WTC11 (cell line): Measurements from ENCODE around the gene PPP4R4. TPM values are rescaled to one million over a fixed set of nuclear protein-coding genes. Genes with fewer than 3 reads are reported as not detected.

Source experiments
- ATAC-seq: fragments of 200-7000 bp; cut with Tn5 transposase; 2 replicates; pipeline ENCODE4 v1.10.0; 2021; ENCODE audit warnings: mild to moderate bottlenecking, moderate library complexity
- CTCF ChIA-PET: fragments of 300-600 bp; sonication (Branson Sonifier 250); formaldehyde crosslinking; loops from one replicate; lab custom pipeline; 2021; ENCODE audit warnings: antibody characterized with exemption; lab: Charles Lee
- POLR2A ChIA-PET: fragments of 350-600 bp; sonication (Branson Sonifier 250); formaldehyde crosslinking; loops from one replicate; lab custom pipeline; 2021; ENCODE audit warnings: antibody characterized with exemption; lab: Charles Lee
- DNase-seq: peaks from one replicate; pipeline ENCODE4 v3.0.0; 2021; ENCODE audit warnings: low spot score
- H3K27ac Mint-ChIP-seq: 2 replicates; pipeline ENCODE4 v1.8.0; 2021; ENCODE audit warnings: mixed read lengths
- H3K27me3 Mint-ChIP-seq: 2 replicates; pipeline ENCODE4 v1.8.0; 2021; ENCODE audit warnings: low read depth, mild to moderate bottlenecking, moderate library complexity, mixed read lengths
- H3K36me3 Mint-ChIP-seq: 2 replicates; pipeline ENCODE4 v1.8.0; 2021; ENCODE audit warnings: mixed read lengths
- H3K4me1 Mint-ChIP-seq: 2 replicates; pipeline ENCODE4 v1.8.0; 2022; ENCODE audit warnings: mixed read lengths
- H3K4me3 Mint-ChIP-seq: 2 replicates; pipeline ENCODE4 v1.8.0; 2021; ENCODE audit warnings: mild to moderate bottlenecking, moderate library complexity, mixed read lengths
- H3K9me3 Mint-ChIP-seq: 2 replicates; pipeline ENCODE4 v1.8.0; 2021; ENCODE audit warnings: mixed read lengths
- ELF4 ChIP-seq: sonication (generic); formaldehyde crosslinking; IDR thresholded peaks from 2 replicates; pipeline ENCODE4 v1.8.1; 2022; ENCODE audit warnings: low read depth, mild to moderate bottlenecking, moderate library complexity, missing genetic modification reagents
- ETV6 ChIP-seq: sonication (generic); formaldehyde crosslinking; IDR thresholded peaks from 2 replicates; pipeline ENCODE4 v1.8.1; 2022; ENCODE audit warnings: mild to moderate bottlenecking, missing genetic modification reagents
- KAT7 ChIP-seq: sonication (generic); formaldehyde crosslinking; IDR thresholded peaks from 2 replicates; pipeline ENCODE4 v1.8.1; 2023; ENCODE audit warnings: missing genetic modification reagents, mild to moderate bottlenecking, borderline replicate concordance
- NR3C1 ChIP-seq: sonication (generic); formaldehyde crosslinking; conservative IDR thresholded peaks from 2 replicates; pipeline ENCODE4 v1.8.1; 2023; ENCODE audit warnings: low read depth, mild to moderate bottlenecking, missing genetic modification reagents
- OVOL2 ChIP-seq: fragments of 250-450 bp; sonication (Bioruptor Pico); IDR thresholded peaks from 2 replicates; pipeline ENCODE4 v1.9.0; 2021; ENCODE audit warnings: mild to moderate bottlenecking, borderline replicate concordance
- TCF7 ChIP-seq: sonication (generic); formaldehyde crosslinking; IDR thresholded peaks from 2 replicates; pipeline ENCODE4 v1.8.0; 2022; ENCODE audit warnings: mild to moderate bottlenecking, low read depth, missing genetic modification reagents, moderate library complexity
- TEAD1 ChIP-seq: sonication (generic); formaldehyde crosslinking; IDR thresholded peaks from 2 replicates; pipeline ENCODE4 v1.8.0; 2022; ENCODE audit warnings: mild to moderate bottlenecking, missing genetic modification reagents
- ZNF121 ChIP-seq: sonication (generic); formaldehyde crosslinking; IDR thresholded peaks from 2 replicates; pipeline ENCODE4 v1.8.0; 2023; ENCODE audit warnings: missing genetic modification reagents
- total RNA-seq: library from RNA; stranded (reverse); gene quantifications from 3 replicates; pipeline ENCODE4 v1.2.3, GENCODE V29; 2021
- TF ChIP-seq, protein P1 (sequence below): sonication (generic); formaldehyde crosslinking; IDR thresholded peaks from 2 replicates; pipeline ENCODE4 v1.8.0; 2022; ENCODE audit warnings: missing genetic modification reagents
- TF ChIP-seq, protein P2 (sequence below): fragments of 250-450 bp; sonication (Bioruptor Pico); IDR thresholded peaks from 2 replicates; pipeline ENCODE4 v2.1.2; 2022; ENCODE audit warnings: mild to moderate bottlenecking, moderate library complexity
- TF ChIP-seq, protein P3 (sequence below): fragments of 250-450 bp; sonication (Bioruptor Pico); IDR thresholded peaks from 2 replicates; pipeline ENCODE4 v1.9.0; 2021; ENCODE audit warnings: mild to moderate bottlenecking
- TF ChIP-seq, protein P4 (sequence below): sonication (generic); formaldehyde crosslinking; IDR thresholded peaks from 2 replicates; pipeline ENCODE4 v1.8.1; 2022; ENCODE audit warnings: low read depth, mild to moderate bottlenecking, moderate library complexity, missing genetic modification reagents, borderline replicate concordance
- TF ChIP-seq, protein P5 (sequence below): fragments of 200-600 bp; IDR thresholded peaks from 2 replicates; pipeline ENCODE4 v1.8.0; 2022; ENCODE audit warnings: antibody characterized with exemption
- TF ChIP-seq, protein P6 (sequence below): sonication (generic); formaldehyde crosslinking; IDR thresholded peaks from 2 replicates; pipeline ENCODE4 v1.8.1; 2023; ENCODE audit warnings: mild to moderate bottlenecking, moderate library complexity, missing genetic modification reagents

Gene PPP4R4
- total RNA-seq, 1 experiment from 2014 or later, result 9.6 TPM

DNA sequence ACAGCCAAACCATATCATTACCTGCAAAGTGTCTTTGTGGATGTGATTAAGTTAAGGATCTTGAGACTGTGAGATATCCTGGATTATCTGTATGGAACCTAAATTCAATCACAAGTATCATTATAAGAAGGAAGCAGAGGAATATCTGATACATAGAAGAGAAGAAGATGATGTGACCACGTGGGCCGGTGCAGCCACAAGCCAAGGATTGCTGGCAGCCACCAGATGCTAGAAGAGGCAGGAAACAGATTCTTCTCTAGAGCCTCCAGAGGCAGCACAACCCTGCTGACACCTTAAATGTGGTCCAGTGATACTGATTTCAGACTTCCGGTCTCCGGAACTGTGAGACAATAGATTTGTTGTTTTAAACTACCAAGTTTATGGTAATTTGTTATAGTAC lies 38.6 kb upstream of the PPP4R4 start:
- no peak for DNase-seq
- H3K36me3 Mint-ChIP-seq, result peaks cover 13% of the 10 kb centered on the region
- TF ChIP-seq, protein P1, sequence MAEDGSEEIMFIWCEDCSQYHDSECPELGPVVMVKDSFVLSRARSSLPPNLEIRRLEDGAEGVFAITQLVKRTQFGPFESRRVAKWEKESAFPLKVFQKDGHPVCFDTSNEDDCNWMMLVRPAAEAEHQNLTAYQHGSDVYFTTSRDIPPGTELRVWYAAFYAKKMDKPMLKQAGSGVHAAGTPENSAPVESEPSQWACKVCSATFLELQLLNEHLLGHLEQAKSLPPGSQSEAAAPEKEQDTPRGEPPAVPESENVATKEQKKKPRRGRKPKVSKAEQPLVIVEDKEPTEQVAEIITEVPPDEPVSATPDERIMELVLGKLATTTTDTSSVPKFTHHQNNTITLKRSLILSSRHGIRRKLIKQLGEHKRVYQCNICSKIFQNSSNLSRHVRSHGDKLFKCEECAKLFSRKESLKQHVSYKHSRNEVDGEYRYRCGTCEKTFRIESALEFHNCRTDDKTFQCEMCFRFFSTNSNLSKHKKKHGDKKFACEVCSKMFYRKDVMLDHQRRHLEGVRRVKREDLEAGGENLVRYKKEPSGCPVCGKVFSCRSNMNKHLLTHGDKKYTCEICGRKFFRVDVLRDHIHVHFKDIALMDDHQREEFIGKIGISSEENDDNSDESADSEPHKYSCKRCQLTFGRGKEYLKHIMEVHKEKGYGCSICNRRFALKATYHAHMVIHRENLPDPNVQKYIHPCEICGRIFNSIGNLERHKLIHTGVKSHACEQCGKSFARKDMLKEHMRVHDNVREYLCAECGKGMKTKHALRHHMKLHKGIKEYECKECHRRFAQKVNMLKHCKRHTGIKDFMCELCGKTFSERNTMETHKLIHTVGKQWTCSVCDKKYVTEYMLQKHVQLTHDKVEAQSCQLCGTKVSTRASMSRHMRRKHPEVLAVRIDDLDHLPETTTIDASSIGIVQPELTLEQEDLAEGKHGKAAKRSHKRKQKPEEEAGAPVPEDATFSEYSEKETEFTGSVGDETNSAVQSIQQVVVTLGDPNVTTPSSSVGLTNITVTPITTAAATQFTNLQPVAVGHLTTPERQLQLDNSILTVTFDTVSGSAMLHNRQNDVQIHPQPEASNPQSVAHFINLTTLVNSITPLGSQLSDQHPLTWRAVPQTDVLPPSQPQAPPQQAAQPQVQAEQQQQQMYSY (CRISPR knock-in tag), result no peak
- TF ChIP-seq, protein P2, sequence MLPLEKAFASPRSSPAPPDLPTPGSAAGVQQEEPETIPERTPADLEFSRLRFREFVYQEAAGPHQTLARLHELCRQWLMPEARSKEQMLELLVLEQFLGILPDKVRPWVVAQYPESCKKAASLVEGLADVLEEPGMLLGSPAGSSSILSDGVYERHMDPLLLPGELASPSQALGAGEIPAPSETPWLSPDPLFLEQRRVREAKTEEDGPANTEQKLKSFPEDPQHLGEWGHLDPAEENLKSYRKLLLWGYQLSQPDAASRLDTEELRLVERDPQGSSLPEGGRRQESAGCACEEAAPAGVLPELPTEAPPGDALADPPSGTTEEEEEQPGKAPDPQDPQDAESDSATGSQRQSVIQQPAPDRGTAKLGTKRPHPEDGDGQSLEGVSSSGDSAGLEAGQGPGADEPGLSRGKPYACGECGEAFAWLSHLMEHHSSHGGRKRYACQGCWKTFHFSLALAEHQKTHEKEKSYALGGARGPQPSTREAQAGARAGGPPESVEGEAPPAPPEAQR (CRISPR knock-in tag), result no peak
- TF ChIP-seq TEAD1 (CRISPR knock-in tag) (no peak), ELF4 (CRISPR knock-in tag) (no peak), KAT7 (no peak), NR3C1 (CRISPR knock-in tag) (no peak), TCF7 (CRISPR knock-in tag) (no peak)
- TF ChIP-seq, protein P3, sequence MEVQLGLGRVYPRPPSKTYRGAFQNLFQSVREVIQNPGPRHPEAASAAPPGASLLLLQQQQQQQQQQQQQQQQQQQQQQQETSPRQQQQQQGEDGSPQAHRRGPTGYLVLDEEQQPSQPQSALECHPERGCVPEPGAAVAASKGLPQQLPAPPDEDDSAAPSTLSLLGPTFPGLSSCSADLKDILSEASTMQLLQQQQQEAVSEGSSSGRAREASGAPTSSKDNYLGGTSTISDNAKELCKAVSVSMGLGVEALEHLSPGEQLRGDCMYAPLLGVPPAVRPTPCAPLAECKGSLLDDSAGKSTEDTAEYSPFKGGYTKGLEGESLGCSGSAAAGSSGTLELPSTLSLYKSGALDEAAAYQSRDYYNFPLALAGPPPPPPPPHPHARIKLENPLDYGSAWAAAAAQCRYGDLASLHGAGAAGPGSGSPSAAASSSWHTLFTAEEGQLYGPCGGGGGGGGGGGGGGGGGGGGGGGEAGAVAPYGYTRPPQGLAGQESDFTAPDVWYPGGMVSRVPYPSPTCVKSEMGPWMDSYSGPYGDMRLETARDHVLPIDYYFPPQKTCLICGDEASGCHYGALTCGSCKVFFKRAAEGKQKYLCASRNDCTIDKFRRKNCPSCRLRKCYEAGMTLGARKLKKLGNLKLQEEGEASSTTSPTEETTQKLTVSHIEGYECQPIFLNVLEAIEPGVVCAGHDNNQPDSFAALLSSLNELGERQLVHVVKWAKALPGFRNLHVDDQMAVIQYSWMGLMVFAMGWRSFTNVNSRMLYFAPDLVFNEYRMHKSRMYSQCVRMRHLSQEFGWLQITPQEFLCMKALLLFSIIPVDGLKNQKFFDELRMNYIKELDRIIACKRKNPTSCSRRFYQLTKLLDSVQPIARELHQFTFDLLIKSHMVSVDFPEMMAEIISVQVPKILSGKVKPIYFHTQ, result no peak
- ATAC-seq, result no peak
- H3K27ac Mint-ChIP-seq, result no peak overlapping the region
- H3K27me3 Mint-ChIP-seq, result peaks cover 7% of the 10 kb centered on the region; the same call in 1 of the 2 replicates
- POLR2A ChIA-PET, result no interaction called here
- CTCF ChIA-PET, result no interaction called here
- H3K4me1 Mint-ChIP-seq, result peaks cover 20% of the 10 kb centered on the region
- H3K4me3 Mint-ChIP-seq, result no peak overlapping the region
- peaks cover 20% of the 10 kb centered on the region for H3K9me3 Mint-ChIP-seq

DNA sequence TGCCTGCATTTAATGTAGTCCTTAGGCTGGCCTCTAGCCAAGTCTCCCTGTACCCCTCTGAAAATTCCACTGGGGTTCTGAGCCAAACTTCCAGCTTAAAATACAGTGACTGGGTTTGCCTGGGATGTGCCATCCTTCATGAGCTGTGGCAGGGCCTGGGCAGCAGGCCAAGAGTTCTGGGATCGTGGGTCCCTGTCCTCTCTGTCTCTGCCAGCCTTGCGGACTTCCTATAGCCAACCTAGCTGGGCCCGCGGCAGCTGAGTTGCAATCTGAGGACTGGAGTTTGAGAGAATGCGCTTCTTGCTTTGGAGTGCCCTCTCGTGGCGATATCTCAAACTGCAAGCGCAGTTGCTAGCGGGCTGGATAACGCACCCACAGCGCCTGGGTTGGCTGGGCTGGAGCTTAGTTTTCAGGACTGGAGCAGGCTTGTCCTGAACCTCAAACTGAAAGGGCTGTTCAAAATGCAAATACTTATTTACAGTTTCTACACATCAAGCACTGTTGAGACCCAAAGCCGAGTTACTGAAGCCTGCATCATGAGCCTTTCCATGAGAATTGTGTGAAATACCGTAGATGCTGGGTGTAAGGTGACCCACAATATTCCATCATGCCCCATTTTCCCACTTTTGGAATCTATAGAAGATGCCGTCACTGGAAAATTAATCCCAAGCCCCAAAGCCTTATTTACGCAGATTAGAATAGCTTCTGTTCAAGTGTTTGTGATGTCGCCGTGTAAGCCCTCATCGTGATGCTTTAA lies 37.4 kb upstream of the PPP4R4 start:
- ChIA-PET POLR2A (interaction anchor here (0.6 to 1.3 kb wide), 3 partner anchors 38 to 197 kb away, joined by 3 to 5 read pairs (median 3); no protein-coding TSS in a partner anchor), CTCF (interaction anchor here (0.5 to 3.7 kb wide), 66 partner anchors 8 to 1025 kb away, joined by 3 to 76 read pairs (median 5); partner anchors contain the start of genes DDX24, IFI27, IFI27L1 and OTUB2)
- Mint-ChIP-seq H3K27me3 (peaks cover 7% of the 10 kb centered on the region; the same call in 1 of the 2 replicates), H3K4me3 (no peak overlapping the region), H3K27ac (no peak overlapping the region), H3K9me3 (peaks cover 20% of the 10 kb centered on the region), H3K4me1 (peaks cover 19% of the 10 kb centered on the region), H3K36me3 (peaks cover 13% of the 10 kb centered on the region)
- TF ChIP-seq, protein P4, sequence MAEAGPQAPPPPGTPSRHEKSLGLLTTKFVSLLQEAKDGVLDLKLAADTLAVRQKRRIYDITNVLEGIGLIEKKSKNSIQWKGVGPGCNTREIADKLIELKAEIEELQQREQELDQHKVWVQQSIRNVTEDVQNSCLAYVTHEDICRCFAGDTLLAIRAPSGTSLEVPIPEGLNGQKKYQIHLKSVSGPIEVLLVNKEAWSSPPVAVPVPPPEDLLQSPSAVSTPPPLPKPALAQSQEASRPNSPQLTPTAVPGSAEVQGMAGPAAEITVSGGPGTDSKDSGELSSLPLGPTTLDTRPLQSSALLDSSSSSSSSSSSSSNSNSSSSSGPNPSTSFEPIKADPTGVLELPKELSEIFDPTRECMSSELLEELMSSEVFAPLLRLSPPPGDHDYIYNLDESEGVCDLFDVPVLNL (CRISPR knock-in tag), result no peak
- TF ChIP-seq, protein P5, sequence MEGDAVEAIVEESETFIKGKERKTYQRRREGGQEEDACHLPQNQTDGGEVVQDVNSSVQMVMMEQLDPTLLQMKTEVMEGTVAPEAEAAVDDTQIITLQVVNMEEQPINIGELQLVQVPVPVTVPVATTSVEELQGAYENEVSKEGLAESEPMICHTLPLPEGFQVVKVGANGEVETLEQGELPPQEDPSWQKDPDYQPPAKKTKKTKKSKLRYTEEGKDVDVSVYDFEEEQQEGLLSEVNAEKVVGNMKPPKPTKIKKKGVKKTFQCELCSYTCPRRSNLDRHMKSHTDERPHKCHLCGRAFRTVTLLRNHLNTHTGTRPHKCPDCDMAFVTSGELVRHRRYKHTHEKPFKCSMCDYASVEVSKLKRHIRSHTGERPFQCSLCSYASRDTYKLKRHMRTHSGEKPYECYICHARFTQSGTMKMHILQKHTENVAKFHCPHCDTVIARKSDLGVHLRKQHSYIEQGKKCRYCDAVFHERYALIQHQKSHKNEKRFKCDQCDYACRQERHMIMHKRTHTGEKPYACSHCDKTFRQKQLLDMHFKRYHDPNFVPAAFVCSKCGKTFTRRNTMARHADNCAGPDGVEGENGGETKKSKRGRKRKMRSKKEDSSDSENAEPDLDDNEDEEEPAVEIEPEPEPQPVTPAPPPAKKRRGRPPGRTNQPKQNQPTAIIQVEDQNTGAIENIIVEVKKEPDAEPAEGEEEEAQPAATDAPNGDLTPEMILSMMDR, result peak; percentile 92
- TF ChIP-seq OVOL2 (CRISPR knock-in tag) (no peak), ETV6 (peak; percentile 41; the same call in 1 of the 2 replicates), ZNF121 (CRISPR knock-in tag) (peak; percentile 96)
- TF ChIP-seq, protein P6, sequence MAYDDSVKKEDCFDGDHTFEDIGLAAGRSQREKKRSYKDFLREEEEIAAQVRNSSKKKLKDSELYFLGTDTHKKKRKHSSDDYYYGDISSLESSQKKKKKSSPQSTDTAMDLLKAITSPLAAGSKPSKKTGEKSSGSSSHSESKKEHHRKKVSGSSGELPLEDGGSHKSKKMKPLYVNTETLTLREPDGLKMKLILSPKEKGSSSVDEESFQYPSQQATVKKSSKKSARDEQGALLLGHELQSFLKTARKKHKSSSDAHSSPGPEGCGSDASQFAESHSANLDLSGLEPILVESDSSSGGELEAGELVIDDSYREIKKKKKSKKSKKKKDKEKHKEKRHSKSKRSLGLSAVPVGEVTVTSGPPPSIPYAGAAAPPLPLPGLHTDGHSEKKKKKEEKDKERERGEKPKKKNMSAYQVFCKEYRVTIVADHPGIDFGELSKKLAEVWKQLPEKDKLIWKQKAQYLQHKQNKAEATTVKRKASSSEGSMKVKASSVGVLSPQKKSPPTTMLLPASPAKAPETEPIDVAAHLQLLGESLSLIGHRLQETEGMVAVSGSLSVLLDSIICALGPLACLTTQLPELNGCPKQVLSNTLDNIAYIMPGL (CRISPR knock-in tag), result peak; percentile 45; the same call in 1 of the 2 replicates
- TF ChIP-seq, protein P1 (CRISPR knock-in tag), result peak; percentile 51
- peak; percentile 93 for DNase-seq
- peak; percentile 87 for ATAC-seq
